Stomach (tissue), 9 donors: ENCODE measurements around the gene RDX. TPM values are rescaled to one million over a fixed set of nuclear protein-coding genes. Genes with fewer than 3 reads are reported as not detected.

Source experiments
- DNase-seq, 2 donors: peaks; one replicate each; pipeline versions ENCODE4 v3.0.0 to v3.0.0-alpha.2; 2013 to 2019
- H3K27ac ChIP-seq, 5 donors: fragments of 200-600 bp in 4 of 5; sonication (generic) in 4 of 5; one replicate each; pipeline ENCODE4 v1.5.1; 2013 to 2019; ENCODE audit warnings: mild to moderate bottlenecking in 1 of 5, moderate library complexity in 1 of 5
- H3K27me3 ChIP-seq, 3 donors: fragments of 200-600 bp; sonication (generic); one replicate each; pipeline ENCODE4 v1.5.1; 2017 to 2019; ENCODE audit warnings: mixed run types in 1 of 3
- H3K36me3 ChIP-seq, 4 donors: fragments of 200-600 bp; sonication (generic); 1 replicate in 3 of 4; 2 replicates in 1 of 4; pipeline ENCODE4 v1.5.1; 2016 to 2019
- H3K4me1 ChIP-seq, 4 donors: fragments of 200-600 bp; sonication (generic); one replicate each; pipeline ENCODE4 v1.5.1; 2016 to 2019
- H3K4me3 ChIP-seq, 4 donors: fragments of 200-600 bp; sonication (generic) in 3 of 4; one replicate each; pipeline ENCODE4 v1.5.1; 2016 to 2019; ENCODE audit warnings: mild to moderate bottlenecking in 1 of 4
- H3K9me3 ChIP-seq, 4 donors: fragments of 200-600 bp; sonication (generic); one replicate each; pipeline ENCODE4 v1.5.1; 2016 to 2019
- CTCF ChIP-seq, 7 experiments: fragments of 450-650 bp in 4 of 7; fragments of 200-600 bp in 3 of 7; sonication (generic) in 3 of 7; IDR thresholded peaks; one replicate each; pipeline ENCODE4 v1.5.1; 2016 to 2019; ENCODE audit warnings: antibody characterized with exemption in 7 of 7, control low read depth in 2 of 7, mild to moderate bottlenecking in 1 of 7
- EP300 ChIP-seq: sonication (generic); formaldehyde crosslinking; IDR thresholded peaks from one replicate; pipeline ENCODE4 v1.6.1; 2017; ENCODE audit warnings: antibody characterized with exemption
- POLR2A ChIP-seq, 4 donors: fragments of 450-650 bp; IDR thresholded peaks; one replicate each; pipeline ENCODE4 v1.6.1; 2016; ENCODE audit warnings: antibody characterized with exemption in 4 of 4, control low read depth in 2 of 4, mild to moderate bottlenecking in 1 of 4, moderate library complexity in 1 of 4
- POLR2AphosphoS5 ChIP-seq, 3 donors: sonication (generic); formaldehyde crosslinking; IDR thresholded peaks; one replicate each; pipeline ENCODE4 v1.6.1; 2016; ENCODE audit warnings: antibody characterized with exemption in 3 of 3
- WGBS, 5 donors: extraction: QIAGEN DNeasy Blood & Tissue Kit in 3 of 5; methylation state at CpG; one replicate each; pipeline versions ENCODE4 v1.1.5 to v1.1.7; 2013 to 2018; 5-methylcytosine and 5-hydroxymethylcytosine counted together
- intact Hi-C: fragments of 100-400 bp; cut with DNase I; formaldehyde crosslinking; loops from one replicate; pipeline ENCODE4 v1.15.1; 2023; ENCODE audit warnings: low total_unique reads
- polyA plus RNA-seq, 3 donors: library from polyadenylated mRNA; stranded (reverse); fragments of 200-250 nt; gene quantifications; one replicate each; pipeline ENCODE4 v1.2.3, GENCODE V29; 2013
- total RNA-seq, 5 donors: library from RNA; depleted of rRNA; stranded (reverse); fragments of >200 nt; gene quantifications; one replicate each; pipeline versions ENCODE4 v1.1.0 to v1.2.3, GENCODE V29; 2014 to 2016
- donor health status: healthy with polysubstance abuse.
- donor health status: Bipolar disorder and iron deficiency.
- donor health status: healthy.

The RDX gene
- total and polyA plus RNA-seq, 8 donors: 18.1 to 426 (median 55.4) TPM

GRCh38 chr11:110152199-110152598 is 144.2 kb downstream of the RDX start:
- TF ChIP-seq POLR2A (IDR thresholded peaks at IDR 0.05) (no peak), CTCF (IDR thresholded peaks at IDR 0.05) (no peak), POLR2AphosphoS5 (IDR thresholded peaks at IDR 0.05) (no peak), EP300 (no peak)
- intact Hi-C loops: no loop called here

GRCh38 chr11:110148775-110149744 is 147.4 kb downstream of the RDX start:
- peaks cover 0 to 16% (median 6%) of the 10 kb centered on the region in 4 donors for H3K36me3 ChIP-seq
- H3K27ac ChIP-seq: no peak overlapping the region
- H3K27me3 ChIP-seq: no peaks in the 10 kb centered on the region
- no peaks in the 10 kb centered on the region for H3K9me3 ChIP-seq
- DNase-seq: no peak
- 67 to 82% (median 73%) methylated on average over 9 of the region's 9 CpGs for WGBS, 5 donors
- H3K4me3 ChIP-seq: no peak overlapping the region
- no peak for TF ChIP-seq CTCF (IDR thresholded peaks at IDR 0.05)
- intact Hi-C loops: no loop called here
- peaks cover 0 to 24% (median 0%) of the 10 kb centered on the region in 4 donors for H3K4me1 ChIP-seq

More at GRCh38 chr11:110152199-110152598, 144.2 kb downstream of the RDX start:
- no peak overlapping the region for H3K27ac ChIP-seq
- H3K4me1 ChIP-seq: peaks cover 0 to 22% (median 0%) of the 10 kb centered on the region in 4 donors
- no peak overlapping the region for H3K4me3 ChIP-seq
- H3K9me3 ChIP-seq: no peaks in the 10 kb centered on the region
- no peaks in the 10 kb centered on the region for H3K27me3 ChIP-seq
- no peak for DNase-seq
- 49 to 68% (median 54%) methylated on average over 1 of the region's 1 CpG for WGBS, 5 donors
- peaks cover 0 to 11% (median 5%) of the 10 kb centered on the region in 4 donors for H3K36me3 ChIP-seq

GRCh38 chr11:110147962-110148709 is 148.3 kb downstream of the RDX start:
- H3K9me3 ChIP-seq: no peaks in the 10 kb centered on the region

More at GRCh38 chr11:110147962-110148709, 148.3 kb downstream of the RDX start:
- no peaks in the 10 kb centered on the region for H3K27me3 ChIP-seq
- H3K27ac ChIP-seq: no peak overlapping the region
- intact Hi-C loops: no loop called here
- TF ChIP-seq CTCF (IDR thresholded peaks at IDR 0.05): no peak
- TF ChIP-seq EP300: no peak
- no peak for TF ChIP-seq POLR2AphosphoS5 (IDR thresholded peaks at IDR 0.05)
- no peak for TF ChIP-seq POLR2A (IDR thresholded peaks at IDR 0.05)
- 50 to 66% (median 55%) methylated on average over 3 of the region's 3 CpGs for WGBS, 5 donors
- DNase-seq: no peak
- peaks cover 0 to 24% (median 0%) of the 10 kb centered on the region in 4 donors for H3K4me1 ChIP-seq
- no peak overlapping the region for H3K4me3 ChIP-seq
- H3K36me3 ChIP-seq: peaks cover 0 to 8% (median 2%) of the 10 kb centered on the region in 4 donors
